ENCODE results near the gene RNF40. TPM values are rescaled to one million over a fixed set of nuclear protein-coding genes. Genes with fewer than 3 reads are reported as not detected.
"Not testable (repeated sequence)": the region's sequence is repeated elsewhere in the genome, so short reads cannot be mapped to it uniquely, and the experiment has no call there.

The RNF40 gene
- total RNA-seq, 2 donors from 2014 or later: 44.9 to 79.8 TPM

- intact Hi-C loops (cut with DNase I): no loop called here
- no peak for DNase-seq
- WGBS, 2 donors: 86 to 96% methylated on average over 5 of the region's 5 CpGs
- TF ChIP-seq POLR2A (IDR thresholded peaks at IDR 0.05): no peak
- TF ChIP-seq, protein P1, sequence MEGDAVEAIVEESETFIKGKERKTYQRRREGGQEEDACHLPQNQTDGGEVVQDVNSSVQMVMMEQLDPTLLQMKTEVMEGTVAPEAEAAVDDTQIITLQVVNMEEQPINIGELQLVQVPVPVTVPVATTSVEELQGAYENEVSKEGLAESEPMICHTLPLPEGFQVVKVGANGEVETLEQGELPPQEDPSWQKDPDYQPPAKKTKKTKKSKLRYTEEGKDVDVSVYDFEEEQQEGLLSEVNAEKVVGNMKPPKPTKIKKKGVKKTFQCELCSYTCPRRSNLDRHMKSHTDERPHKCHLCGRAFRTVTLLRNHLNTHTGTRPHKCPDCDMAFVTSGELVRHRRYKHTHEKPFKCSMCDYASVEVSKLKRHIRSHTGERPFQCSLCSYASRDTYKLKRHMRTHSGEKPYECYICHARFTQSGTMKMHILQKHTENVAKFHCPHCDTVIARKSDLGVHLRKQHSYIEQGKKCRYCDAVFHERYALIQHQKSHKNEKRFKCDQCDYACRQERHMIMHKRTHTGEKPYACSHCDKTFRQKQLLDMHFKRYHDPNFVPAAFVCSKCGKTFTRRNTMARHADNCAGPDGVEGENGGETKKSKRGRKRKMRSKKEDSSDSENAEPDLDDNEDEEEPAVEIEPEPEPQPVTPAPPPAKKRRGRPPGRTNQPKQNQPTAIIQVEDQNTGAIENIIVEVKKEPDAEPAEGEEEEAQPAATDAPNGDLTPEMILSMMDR (IDR thresholded peaks at IDR 0.05): no peak
- H3K9me3 ChIP-seq: no peaks in the 10 kb centered on the region
- ATAC-seq: no peak
- no peaks in the 10 kb centered on the region for H3K27me3 ChIP-seq
- H3K36me3 ChIP-seq (replicated peaks in 1 of 2; ENCODE audit: insufficient read depth in 1 of 2, low read depth in 2 of 2): no peaks in the 10 kb centered on the region
- H3K4me3 ChIP-seq: no peak overlapping the region
- peaks cover 17% of the 10 kb centered on the region for H3K4me1 ChIP-seq
- H3K27ac ChIP-seq: no peak overlapping the region
These were observed 46.0 kb downstream of the RNF40 start for GRCh38 chr16:30808146-30808545.

DNA sequence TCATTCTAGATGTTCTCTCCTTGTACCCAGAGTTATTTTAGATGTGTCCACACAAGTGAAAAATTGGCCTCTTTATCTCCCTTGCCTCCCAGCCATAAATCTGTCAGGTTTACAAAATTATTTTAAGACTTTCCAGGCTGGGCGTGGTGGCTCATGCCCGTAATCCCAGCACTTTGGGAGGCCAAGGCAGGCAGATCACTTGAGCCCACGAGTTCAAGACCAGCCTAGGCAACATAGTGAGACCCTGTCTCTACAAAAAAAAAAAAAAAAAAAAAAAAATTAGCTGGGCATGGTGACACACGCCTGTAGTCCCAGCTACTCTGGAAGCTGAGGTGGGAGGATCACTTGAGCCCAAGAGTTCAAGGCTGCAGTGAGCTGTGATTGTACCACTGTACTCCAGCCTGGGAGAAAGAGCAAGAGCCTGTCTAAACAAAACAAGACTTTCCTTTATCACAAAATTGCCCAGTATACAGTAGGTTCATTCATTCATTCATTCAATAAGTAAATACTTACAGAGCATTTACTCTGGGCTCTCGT, 46.8 kb downstream of the RNF40 start:
- ATAC-seq; H3K9me3 ChIP-seq; H3K36me3 ChIP-seq (replicated peaks in 1 of 2; ENCODE audit: insufficient read depth in 1 of 2, low read depth in 2 of 2); intact Hi-C loops (cut with DNase I); H3K4me3 ChIP-seq; DNase-seq; H3K27ac ChIP-seq; H3K27me3 ChIP-seq: not testable (repeated sequence)
- WGBS, 2 donors: 45 to 51% methylated on average over 4 to 5 of the region's 5 CpGs
- peaks cover 22% of the 10 kb centered on the region for H3K4me1 ChIP-seq

- DNase-seq; H3K27me3 ChIP-seq; H3K36me3 ChIP-seq (replicated peaks in 1 of 2; ENCODE audit: insufficient read depth in 1 of 2, low read depth in 2 of 2); intact Hi-C loops (cut with DNase I); H3K4me3 ChIP-seq; H3K27ac ChIP-seq; H3K9me3 ChIP-seq; ATAC-seq: not testable (repeated sequence)
- H3K4me1 ChIP-seq: peaks cover 26% of the 10 kb centered on the region
- WGBS, 2 donors: 53 to 60% methylated on average over 5 of the region's 5 CpGs
These were observed 47.6 kb downstream of the RNF40 start for GRCh38 chr16:30809675-30810074.

DNA sequence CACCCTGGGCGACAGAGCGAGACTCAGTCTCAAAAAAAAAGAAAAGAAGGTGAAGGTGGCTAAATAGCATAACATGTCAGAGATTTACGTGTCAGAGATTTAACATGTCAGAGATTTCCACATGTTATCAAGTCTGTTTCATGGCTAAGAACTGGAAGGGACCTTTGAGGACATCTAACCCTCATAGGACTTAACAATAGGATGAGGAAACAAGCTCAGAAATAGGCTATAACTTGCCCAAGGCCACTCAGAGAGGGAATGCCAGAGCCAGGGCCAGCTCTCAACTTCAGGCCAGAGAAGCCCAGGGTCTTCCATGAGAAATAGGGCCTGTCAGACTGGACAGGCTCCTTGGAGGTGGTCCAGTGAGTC, 51.7 kb downstream of the RNF40 start:
- H3K27ac ChIP-seq: peak overlapping the region; percentile 72 to 87 (median 85)

GRCh38 chr16:30816769-30817168, 54.6 kb downstream of the RNF40 start:
- Histone ChIP-seq H3K36me3 (replicated peaks in 1 of 2; ENCODE audit: insufficient read depth in 1 of 2, low read depth in 2 of 2) (no peaks in the 10 kb centered on the region), H3K27me3 (no peaks in the 10 kb centered on the region), H3K4me1 (peaks cover 12% of the 10 kb centered on the region), H3K4me3 (no peak overlapping the region), H3K27ac (no peak overlapping the region), H3K9me3 (no peaks in the 10 kb centered on the region)
- no peak for TF ChIP-seq POLR2A (IDR thresholded peaks at IDR 0.05)
- TF ChIP-seq, protein P1 (IDR thresholded peaks at IDR 0.05): no peak
- WGBS, 2 donors: 54 to 56% methylated on average over 2 of the region's 2 CpGs
- no peak for DNase-seq
- ATAC-seq: no peak
- intact Hi-C loops (cut with DNase I): no loop called here

More for the DNA sequence above, 51.7 kb downstream of the RNF40 start:
- 83 to 85% methylated on average over 3 of the region's 3 CpGs for WGBS, 2 donors
- H3K36me3 ChIP-seq (replicated peaks in 1 of 2; ENCODE audit: insufficient read depth in 1 of 2, low read depth in 2 of 2): no peaks in the 10 kb centered on the region
- no peaks in the 10 kb centered on the region for H3K27me3 ChIP-seq
- peaks cover 12% of the 10 kb centered on the region for H3K4me1 ChIP-seq
- ATAC-seq (peak; percentile 44), DNase-seq (no peak)
- H3K4me3 ChIP-seq: peak overlapping the region in 1 of 2 donors; percentile 28
- H3K9me3 ChIP-seq: no peaks in the 10 kb centered on the region
- TF ChIP-seq POLR2A (IDR thresholded peaks at IDR 0.05): no peak
- TF ChIP-seq, protein P1 (IDR thresholded peaks at IDR 0.05): no peak
- intact Hi-C loops (cut with DNase I): no loop called here

DNA sequence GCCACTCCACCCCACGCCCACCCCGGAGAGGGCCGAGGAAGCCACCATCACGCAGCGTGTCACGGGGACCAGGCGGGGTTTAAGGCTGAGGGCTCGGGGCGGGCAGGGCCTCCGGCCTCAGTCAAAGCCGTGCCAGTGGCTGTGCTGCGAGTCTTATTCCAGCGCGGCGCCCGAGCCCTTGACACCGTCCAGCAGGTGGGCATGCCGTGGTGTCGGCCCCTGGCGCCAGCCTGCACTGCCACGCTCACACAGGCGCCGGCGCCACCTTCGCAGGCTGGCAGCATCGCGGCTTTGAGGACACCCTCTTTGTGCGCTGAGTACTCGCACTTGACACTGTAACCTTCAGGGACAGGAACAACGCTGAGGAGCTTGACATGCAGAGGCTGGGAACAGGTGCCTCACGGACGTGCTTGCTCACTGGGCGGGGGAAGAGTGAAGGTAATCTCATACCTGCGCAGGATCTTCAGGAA, 58.9 kb downstream of the RNF40 start:
- ATAC-seq (no peak), DNase-seq (no peak)
- H3K4me3 ChIP-seq: no peak overlapping the region
- no peaks in the 10 kb centered on the region for H3K36me3 ChIP-seq (replicated peaks in 1 of 2; ENCODE audit: insufficient read depth in 1 of 2, low read depth in 2 of 2)
- TF ChIP-seq, protein P1 (IDR thresholded peaks at IDR 0.05): no peak
- TF ChIP-seq POLR2A (IDR thresholded peaks at IDR 0.05): no peak
- no peaks in the 10 kb centered on the region for H3K4me1 ChIP-seq
- H3K9me3 ChIP-seq: no peaks in the 10 kb centered on the region
- H3K27ac ChIP-seq: no peak overlapping the region
- intact Hi-C loops (cut with DNase I): no loop called here
- WGBS, 2 donors: 73 to 74% methylated on average over 10 to 25 of the region's 34 CpGs
- H3K27me3 ChIP-seq: no peaks in the 10 kb centered on the region

GRCh38 chr16:30821441-30821840, 59.3 kb downstream of the RNF40 start:
- DNase-seq; H3K27me3 ChIP-seq; intact Hi-C loops (cut with DNase I); H3K9me3 ChIP-seq; H3K27ac ChIP-seq; H3K36me3 ChIP-seq (replicated peaks in 1 of 2; ENCODE audit: insufficient read depth in 1 of 2, low read depth in 2 of 2); ATAC-seq; H3K4me1 ChIP-seq; H3K4me3 ChIP-seq: not testable (repeated sequence)
- 74% methylated on average over 9 of the region's 9 CpGs for WGBS, 2 donors
